Urothelium cell line (cell line): ENCODE measurements around the gene NMUR2.

Source experiments
- DNase-seq: peaks from one replicate; pipeline ENCODE4 v3.0.0; 2011; ENCODE audit warnings: low spot score, mixed read lengths
- FAIRE-seq: peaks from 2 replicates; lab custom pipeline; 2011; peaks lifted over from hg19 to GRCh38; lab: Jason Lieb, UNC

Gene NMUR2, protein sequence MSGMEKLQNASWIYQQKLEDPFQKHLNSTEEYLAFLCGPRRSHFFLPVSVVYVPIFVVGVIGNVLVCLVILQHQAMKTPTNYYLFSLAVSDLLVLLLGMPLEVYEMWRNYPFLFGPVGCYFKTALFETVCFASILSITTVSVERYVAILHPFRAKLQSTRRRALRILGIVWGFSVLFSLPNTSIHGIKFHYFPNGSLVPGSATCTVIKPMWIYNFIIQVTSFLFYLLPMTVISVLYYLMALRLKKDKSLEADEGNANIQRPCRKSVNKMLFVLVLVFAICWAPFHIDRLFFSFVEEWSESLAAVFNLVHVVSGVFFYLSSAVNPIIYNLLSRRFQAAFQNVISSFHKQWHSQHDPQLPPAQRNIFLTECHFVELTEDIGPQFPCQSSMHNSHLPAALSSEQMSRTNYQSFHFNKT

DNA sequence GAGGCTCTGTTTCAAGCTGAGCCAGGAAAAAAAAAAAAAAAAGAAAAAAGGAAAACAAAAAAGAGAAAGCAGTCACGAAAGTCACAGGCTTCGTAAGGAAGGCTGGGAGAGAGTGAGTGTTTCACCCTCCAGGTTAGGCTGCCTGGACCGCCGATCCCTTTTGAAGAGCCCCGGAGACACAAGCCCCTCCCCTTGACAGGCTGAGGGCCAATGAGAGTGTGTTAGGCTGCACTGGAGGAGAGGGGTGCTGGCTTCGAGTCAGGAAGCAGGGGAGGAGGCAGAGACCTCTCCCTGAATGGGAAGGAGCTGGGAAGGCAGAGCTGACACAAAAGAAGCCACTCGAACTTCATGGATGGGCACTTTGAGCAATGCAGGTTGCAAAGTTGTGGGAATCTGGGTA lies at the start of gene NMUR2:
Gene NMUR2, minus strand, starts transcription at position 135 of the 400 bp plus-strand sequence. CDS start 166 bp downstream, outside the sequence.
- DNase-seq, result peak; percentile 47
- peak; percentile 74 for FAIRE-seq

DNA sequence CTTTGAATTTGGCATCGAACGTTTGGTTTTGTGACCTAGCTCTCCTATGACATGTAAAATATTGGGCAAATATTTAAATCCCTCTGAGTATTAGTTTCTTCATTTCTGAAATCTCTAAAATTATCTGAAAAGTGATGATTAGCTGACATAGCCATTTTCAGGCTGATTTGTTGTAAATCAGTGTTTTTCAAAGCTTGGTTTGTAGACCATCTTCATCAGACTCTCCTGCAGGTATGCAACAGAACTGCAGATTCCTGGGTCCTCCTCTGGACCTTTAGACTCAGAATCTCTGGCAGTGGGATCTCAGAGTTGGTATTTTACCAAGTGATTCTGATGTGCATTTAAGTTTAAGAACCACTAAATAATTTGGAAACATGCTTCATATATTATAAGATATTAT lies 38.9 kb upstream of the NMUR2 start:
- FAIRE-seq (no peak), DNase-seq (no peak)

DNA sequence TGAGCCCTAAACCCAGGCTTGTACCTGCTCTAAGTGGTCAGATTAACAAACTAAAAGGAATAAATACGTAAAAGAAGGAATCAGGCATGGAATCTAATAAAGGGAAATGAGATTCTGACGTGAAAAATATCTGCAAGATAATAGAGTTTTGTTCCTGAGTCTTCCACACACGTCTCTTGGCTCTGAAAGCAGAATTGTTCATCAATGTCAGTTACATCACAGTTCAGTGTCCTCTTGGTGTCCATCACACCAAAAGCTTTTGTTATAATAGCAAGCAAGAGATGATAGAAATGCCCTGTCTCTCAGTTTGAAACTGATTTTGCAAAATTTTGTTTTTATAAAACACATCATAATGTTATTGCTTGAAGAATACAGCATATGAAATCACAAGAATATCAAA lies 34.7 kb upstream of the NMUR2 start:
- FAIRE-seq, result no peak
- no peak for DNase-seq

DNA sequence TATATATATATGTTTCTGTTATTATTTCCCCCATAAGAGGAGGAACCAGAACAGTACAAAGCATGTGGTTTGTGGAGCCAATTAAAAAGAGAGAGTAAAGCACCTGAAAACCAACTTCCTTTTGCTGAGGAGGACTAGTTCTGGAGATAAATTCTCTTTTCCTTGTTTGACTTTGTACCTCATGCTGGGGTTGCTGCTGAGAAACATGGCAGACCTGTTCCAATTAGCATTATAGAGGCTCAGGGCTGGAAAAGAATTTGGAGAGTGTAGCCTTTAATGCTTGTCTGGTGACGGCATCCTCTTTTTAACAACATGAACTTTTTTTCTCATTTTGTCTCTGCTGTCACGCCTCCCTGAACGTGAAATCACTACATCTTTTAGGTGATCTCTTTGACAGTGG lies 32.8 kb upstream of the NMUR2 start:
- no peak for FAIRE-seq
- DNase-seq, result no peak

DNA sequence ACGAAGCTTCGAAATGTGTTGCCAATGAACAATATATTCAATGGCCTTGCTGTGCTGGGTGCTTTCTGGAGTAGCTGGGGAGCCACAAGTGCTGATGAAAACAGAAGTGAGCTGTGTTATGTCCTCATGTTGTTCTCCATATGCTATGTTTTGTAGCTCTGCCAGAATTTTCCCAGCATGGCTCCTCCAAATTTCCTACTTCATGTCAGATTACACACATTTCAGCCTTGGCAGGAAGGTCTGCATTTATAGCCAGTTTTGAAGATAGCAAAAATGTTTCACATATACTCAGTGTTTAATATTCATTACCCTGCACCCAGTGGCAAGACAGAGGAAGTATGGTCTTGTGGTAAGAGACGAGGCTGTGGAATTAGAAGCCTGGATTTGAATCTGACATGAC lies 22.6 kb upstream of the NMUR2 start:
- DNase-seq, result no peak
- FAIRE-seq, result no peak

DNA sequence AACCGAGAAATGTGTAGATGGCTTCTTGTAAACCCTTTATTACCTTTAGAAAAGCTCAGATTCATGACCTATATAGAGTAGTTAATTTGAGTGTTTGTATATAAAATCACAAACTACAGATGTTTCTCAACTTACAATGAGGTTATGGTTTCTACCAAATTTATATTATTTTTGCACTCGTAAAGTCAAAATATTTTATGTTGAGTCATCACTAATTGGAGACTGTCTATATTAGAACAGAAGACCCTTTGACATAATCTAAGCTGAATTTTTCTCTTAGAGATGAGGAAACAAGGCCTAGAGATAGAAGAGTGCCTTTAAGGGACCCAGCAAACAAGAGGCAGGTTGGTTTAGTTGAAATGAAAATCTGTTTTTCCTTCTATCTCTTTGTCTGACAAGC lies 20.0 kb upstream of the NMUR2 start:
- no peak for FAIRE-seq

DNA sequence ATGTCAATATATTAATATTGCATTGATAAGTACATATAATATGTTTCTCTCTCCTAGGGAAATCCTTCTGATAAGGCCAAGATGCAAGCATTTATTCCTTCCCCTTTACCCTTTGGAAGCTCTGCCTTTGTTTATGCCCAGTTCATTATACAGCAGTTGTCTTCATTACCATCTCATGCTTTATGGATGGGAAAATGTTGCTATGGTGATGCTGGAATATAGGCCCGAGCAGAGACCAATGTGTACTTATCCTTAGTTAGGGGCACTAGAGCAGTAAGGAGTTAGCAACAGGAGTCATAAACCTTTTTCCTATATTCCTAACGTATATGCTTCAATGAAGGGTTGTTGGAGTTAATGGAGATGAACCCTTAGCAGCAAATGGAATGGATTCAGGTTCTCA lies 19.4 kb upstream of the NMUR2 start:
- FAIRE-seq (no peak), DNase-seq (no peak)

More for the DNA sequence above, 20.0 kb upstream of the NMUR2 start:
- no peak for DNase-seq

DNA sequence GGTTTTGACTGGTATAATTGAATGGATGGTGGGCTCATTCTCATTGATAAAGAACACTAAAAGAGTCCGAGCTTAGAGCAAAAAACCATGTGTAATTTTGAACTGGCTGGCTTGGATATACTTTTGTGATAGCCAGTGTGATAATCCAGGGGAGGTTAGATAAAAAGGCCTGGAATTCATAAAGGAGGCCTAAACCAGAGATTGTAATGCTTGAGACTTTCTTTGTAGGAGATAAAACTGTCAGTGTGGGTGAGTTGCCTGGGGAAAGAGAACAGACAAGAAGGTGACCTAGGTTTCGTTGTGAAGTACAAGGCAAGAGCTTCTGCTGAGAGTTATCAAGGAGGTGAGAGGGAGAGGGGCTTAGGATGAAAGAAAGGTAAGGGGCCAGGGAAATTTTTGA lies 17.0 kb upstream of the NMUR2 start:
- FAIRE-seq (no peak), DNase-seq (no peak)

DNA sequence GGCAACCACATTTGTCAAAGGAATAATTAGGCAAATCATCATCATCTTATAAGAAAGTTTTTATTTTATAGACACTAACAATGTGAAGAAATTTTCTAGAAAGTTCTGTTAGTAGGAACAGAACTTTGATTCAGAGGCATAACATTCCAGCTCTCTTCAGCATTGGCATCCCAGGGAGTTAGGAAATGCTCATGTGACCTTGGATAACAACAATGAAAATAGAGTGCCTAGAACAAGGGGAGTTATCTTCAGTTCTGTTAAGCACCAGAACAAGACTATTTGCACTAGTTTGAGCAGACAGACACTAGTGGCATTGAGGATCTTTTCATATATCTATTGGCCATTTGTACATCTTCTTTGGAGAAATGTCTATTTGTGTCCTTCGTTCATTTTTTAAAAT lies 7.0 kb upstream of the NMUR2 start:
- DNase-seq (no peak), FAIRE-seq (no peak)

DNA sequence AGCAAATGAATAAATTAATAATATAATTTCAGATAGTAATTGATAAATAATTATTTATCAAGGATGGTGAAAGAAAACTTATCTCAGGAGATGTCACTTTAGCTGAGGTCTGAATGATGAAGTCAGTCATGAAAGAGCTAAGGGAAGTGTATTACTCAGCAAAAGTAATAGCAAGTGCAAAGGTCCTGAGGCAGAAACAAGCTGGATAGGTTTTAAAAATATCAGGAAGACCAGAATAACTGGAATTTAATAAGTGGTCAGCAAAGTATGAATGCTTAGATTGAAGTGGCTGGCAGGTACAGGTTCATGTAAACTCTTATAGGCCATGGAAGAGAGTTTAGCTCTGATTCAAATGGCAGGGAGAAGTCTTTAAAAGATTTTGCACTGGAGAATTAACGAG lies 1.0 kb upstream of the NMUR2 start:
- DNase-seq, result no peak
- FAIRE-seq, result no peak

DNA sequence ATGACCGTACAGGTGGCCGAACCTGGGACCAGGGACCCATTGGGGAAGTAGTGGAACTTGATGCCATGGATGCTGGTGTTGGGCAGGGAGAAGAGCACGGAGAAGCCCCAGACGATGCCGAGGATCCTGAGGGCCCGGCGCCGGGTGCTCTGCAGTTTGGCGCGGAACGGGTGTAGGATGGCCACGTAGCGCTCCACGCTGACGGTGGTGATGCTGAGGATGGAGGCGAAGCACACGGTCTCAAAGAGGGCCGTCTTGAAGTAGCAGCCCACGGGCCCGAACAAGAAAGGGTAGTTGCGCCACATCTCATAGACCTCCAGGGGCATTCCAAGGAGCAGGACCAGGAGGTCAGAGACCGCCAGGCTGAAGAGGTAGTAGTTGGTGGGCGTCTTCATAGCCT lies 585 bp downstream of the NMUR2 start:
- DNase-seq (no peak), FAIRE-seq (no peak)

DNA sequence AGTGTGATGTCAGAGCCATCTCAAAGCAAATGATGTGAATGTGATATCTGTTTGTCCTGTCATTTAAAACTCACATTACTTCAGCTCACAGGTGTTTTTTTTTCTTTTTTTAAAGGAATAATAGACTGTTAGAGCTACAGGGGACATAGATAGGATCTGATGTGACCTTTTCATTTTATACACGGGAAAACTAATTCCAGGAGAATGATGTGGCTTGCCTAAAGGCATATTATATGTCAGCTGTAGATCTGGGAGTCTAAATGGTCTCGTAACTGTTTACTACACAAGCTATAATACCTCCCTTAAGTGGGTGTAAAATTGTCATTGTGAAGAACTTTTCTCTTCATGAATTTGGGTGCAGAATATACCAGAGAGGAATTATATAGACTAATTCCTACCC lies 2.0 kb downstream of the NMUR2 start:
- DNase-seq (no peak), FAIRE-seq (no peak)

DNA sequence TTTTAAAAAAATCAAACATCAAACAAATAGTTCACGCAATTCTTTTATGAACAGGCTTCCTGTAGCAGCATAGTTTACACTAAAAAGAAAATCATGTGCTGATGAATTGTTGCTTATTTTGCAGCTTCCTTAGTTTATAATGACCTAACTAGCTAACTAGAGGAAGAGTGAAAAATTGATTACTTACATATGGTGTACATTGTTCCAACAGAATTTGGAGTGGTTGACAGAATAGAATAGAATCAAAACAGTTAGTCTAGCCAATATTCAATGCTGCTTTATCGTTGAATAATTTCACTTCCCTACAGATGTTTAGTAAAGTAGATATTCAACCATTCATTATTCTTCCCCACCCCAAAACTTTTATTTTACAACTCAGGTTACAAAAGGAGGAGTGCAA lies 4.2 kb downstream of the NMUR2 start:
- DNase-seq, result no peak
- FAIRE-seq, result no peak

DNA sequence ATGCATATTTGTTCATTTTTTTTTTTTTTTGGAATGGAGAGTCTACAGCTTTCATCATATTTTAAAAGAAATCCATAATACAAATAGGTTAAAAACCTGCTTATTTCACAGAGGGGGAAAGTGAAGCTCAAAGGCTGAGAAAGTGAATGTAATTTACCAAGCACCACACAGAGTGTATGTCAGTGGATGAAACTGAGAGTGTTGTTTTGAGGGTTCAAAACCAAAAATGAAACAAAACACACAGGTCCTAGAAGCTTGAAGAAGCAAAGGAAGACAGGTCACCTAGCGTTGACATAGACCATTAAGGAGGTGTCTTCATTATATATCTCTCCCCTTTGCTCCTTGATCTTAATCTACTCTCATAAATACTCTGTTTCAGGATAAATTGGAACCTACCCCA lies 7.5 kb downstream of the NMUR2 start:
- DNase-seq (no peak), FAIRE-seq (no peak)

DNA sequence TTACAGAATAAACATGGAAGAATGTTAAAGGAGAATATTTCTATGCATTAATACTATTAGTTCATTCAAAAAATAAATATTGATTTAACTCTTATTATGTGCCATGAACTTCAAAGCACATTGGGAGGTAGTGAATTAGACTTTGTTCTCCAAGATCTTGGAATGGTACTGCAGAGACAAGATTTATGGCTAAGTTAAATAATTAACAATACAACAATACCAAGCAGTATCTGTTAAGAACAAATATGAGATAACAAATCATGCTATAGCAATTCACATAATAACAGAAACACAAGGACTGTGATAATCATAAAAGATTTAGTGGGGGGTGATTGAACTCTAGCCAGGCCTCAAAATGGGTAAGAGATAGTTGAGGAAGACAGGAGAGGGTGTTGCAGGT lies 11.6 kb downstream of the NMUR2 start:
- FAIRE-seq, result no peak
- DNase-seq, result no peak

DNA sequence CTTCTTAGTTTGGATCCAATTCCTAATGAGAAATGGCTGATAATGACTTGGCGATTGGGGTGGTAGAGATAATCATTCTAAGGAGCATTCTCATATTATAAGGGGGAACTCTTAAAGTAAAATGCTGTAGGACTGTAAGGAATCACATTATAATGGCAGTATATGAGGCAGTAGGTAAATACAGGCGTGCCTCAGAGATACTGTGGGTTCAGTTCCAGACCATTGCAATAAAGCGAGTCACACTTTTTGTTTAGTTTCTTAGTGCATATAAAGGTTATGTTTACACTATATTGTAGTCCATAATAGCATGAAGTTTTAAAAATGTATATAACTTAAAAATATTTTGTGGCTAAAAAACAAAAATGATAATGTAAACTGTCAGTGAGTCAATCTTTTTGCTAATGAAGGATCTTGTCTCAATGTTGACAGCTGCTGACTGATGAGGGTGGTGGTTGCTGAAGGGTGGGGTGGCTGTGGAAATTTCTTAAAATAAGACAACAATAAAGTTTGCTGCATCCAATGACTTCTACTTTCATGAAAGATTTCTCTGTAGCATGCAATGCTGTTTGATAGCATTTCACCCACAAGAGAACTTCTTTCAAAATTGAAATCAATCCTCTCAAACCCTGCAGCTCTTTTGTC lies 15.8 kb downstream of the NMUR2 start:
- FAIRE-seq, result no peak
- no peak for DNase-seq

DNA sequence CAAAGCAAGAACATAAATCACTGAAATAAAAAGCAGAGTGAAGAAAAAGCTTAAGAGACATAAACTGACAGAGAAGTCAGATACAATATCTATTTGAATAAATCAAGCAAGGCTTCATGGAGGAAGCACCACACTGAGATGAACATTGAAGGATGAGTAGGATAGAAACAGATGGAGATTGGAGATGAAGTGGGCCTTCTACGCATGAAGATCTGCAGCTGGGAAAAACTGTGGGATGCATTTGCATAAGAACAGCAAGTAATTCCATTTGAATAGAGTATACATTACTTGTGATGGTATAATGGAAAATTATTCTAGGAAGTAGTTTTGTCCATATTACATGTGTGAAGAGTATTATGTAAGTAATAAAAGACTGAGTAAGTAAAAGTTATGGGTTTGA lies 16.5 kb downstream of the NMUR2 start:
- FAIRE-seq, result no peak
- DNase-seq, result no peak

DNA sequence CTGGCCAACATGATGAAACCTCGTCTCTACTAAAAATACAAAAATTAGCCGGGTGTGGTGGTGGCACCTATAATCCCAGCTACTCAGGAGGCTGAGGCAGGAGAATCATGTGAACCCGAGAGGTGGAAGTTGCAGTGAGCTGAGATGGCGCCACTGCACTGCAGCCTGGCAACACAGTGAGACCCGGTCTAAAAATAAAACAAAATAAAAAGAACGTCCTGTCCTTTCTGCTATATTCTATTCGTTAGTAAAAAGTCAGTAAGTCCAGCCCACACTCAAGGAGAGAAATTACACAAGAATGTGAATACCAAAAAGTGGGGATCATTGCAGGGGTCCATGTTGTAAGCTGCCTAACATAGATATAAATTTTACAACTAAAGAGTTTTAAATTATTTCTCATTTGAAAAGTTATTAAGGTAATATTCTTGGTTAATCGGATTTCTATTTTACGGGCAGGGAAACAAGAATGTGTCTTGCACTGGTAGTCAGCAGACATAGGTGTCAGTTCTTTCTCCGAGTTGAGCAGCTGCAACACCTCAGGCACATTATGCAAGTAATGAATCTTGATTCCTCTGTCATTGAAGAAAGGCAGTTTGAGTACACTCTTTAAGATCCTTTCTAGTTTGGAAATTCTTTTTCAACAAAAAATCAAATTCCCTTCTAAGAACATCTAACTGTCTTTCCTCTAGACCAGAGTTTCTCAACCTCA lies 24.5 kb downstream of the NMUR2 start:
- no peak for DNase-seq
- no peak for FAIRE-seq

DNA sequence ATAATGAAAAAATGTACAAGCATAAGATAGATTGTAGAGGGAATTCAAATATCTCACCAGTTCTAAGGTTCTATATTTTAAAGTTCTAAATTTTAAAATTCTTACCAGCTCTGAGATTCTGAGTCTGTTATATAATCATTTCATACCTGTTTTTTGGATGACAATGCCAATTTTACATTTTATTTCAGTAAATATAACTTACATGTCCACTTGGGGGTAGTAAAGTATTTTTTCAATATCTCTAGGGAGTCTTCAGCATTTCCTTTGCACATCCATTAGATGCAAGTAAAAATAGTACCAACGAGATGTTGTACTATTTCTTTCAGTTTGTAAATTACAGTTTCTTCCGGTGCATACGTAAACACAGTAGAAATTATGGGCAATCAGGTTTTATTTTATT lies 25.7 kb downstream of the NMUR2 start:
- FAIRE-seq, result no peak

DNA sequence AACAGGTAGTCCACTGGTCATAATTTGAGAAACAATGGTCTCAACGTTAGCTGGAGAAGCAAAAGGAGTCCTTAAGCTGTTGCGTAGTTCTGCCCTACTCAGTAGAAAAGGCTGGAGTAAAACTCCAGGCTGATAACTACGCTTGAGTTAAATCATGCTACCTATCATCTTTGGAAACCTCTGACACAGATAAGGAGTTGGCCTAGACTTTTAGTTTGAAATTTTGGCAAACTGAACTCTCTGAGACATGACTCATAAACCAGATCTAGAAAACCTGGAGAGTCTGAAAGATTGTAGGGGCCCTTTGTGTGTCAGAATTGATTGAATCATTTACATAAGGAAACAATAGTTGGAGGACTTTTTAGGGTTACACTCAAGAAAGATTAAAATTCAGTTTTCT lies 26.3 kb downstream of the NMUR2 start:
- DNase-seq, result no peak
- no peak for FAIRE-seq

More for the DNA sequence above, 25.7 kb downstream of the NMUR2 start:
- no peak for DNase-seq

DNA sequence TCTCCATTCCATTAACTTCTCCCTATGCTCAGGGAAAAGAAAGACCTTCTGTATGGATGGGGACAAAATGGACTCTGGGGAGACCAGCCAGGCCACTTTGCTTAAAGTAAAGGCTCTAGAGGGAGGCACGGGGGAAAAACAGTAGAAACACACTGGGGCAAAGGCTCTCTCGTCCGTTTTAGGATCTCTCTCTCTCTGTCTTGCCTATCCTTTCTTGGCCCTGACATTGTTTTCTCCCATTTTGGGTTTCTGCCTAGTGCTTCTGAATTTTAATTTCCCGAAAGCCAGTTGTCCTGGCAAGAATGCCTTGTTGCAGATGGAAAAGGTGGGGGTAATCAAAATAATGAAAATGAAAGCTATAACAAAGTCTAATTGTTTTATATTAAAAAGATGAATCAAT lies 28.2 kb downstream of the NMUR2 start:
- FAIRE-seq, result no peak
- DNase-seq, result no peak

DNA sequence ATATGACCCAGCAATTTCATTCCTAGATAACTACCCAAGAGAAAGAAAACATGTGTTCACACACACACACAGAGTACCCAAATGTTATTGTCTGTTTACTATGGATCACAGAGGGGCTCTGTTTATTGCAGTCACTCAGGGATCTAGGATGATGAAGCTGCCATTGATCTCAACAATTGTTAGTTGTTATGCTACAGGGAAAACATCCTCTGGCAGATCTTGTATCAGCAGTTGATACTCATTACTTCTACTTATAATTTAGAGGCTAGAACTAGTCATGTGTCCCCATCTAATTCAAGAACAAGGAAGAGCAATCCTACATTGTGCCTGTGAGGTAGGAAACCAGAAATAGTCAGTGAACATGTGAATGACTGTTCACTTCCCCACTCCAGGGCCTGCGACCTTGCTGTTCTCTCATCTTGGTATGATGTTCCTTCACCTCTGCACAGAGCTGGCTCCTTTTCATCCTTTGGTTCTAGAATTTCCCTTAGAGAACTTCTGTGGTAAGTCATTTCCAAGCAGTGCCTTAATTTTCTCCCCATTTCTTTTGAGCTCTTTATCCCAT lies 30.3 kb downstream of the NMUR2 start:
- DNase-seq (no peak), FAIRE-seq (no peak)
